Measurements from ENCODE around the gene FYB2.

FYB2 gene

GRCh38 chr1:56816264-56816663, 2.9 kb downstream of the FYB2 start:
- H3K4me3 ChIP-seq (ENCODE audit: low read length) = no peak overlapping the region
- WGBS = 92% methylated on average over 1 of the region's 1 CpG
- H3K9ac ChIP-seq (ENCODE audit: low read depth, low read length) = no peak overlapping the region
- H3K9me3 ChIP-seq (ENCODE audit: insufficient read depth, low read depth, low read length) = 0 out of 2 replicates have a peak, but pooled peaks cover 2% of the 10 kb centered on the region
- peaks cover 18% of the 10 kb centered on the region; the same call in 1 of the 2 replicates for H3K4me1 ChIP-seq (ENCODE audit: insufficient read depth, low read length)
- no peaks in the 10 kb centered on the region for H3K36me3 ChIP-seq (ENCODE audit: insufficient read depth, low read length)
- no peak overlapping the region for H3K27ac ChIP-seq (ENCODE audit: low read depth, low read length)
- H3K27me3 ChIP-seq (ENCODE audit: insufficient read depth, low read length) = no peaks in the 10 kb centered on the region

- WGBS = 93% methylated on average over 2 of the region's 2 CpGs
- H3K9me3 ChIP-seq (ENCODE audit: insufficient read depth, low read depth, low read length) = 0 out of 2 replicates have a peak, but pooled peaks cover 2% of the 10 kb centered on the region
- no peak overlapping the region for H3K27ac ChIP-seq (ENCODE audit: low read depth, low read length)
- H3K4me1 ChIP-seq (ENCODE audit: insufficient read depth, low read length) = peaks cover 9% of the 10 kb centered on the region; the same call in 1 of the 2 replicates
- H3K9ac ChIP-seq (ENCODE audit: low read depth, low read length) = no peak overlapping the region
- H3K27me3 ChIP-seq (ENCODE audit: insufficient read depth, low read length) = no peaks in the 10 kb centered on the region
- no peaks in the 10 kb centered on the region for H3K36me3 ChIP-seq (ENCODE audit: insufficient read depth, low read length)
- no peak overlapping the region for H3K4me3 ChIP-seq (ENCODE audit: low read length)
Observed at GRCh38 chr1:56814205-56814604, 5.0 kb downstream of the FYB2 start.

GRCh38 chr1:56811331-56811730, 7.9 kb downstream of the FYB2 start:
- Histone ChIP-seq H3K27me3 (ENCODE audit: insufficient read depth, low read length) (no peaks in the 10 kb centered on the region), H3K36me3 (ENCODE audit: insufficient read depth, low read length) (no peaks in the 10 kb centered on the region), H3K27ac (ENCODE audit: low read depth, low read length) (no peak overlapping the region), H3K4me3 (ENCODE audit: low read length) (no peak overlapping the region), H3K9me3 (ENCODE audit: insufficient read depth, low read depth, low read length) (0 out of 2 replicates have a peak, but pooled peaks cover 2% of the 10 kb centered on the region), H3K4me1 (ENCODE audit: insufficient read depth, low read length) (peaks cover 3% of the 10 kb centered on the region; the same call in 1 of the 2 replicates), H3K9ac (ENCODE audit: low read depth, low read length) (no peak overlapping the region)
- 41% methylated on average over 1 of the region's 2 CpGs for WGBS

GRCh38 chr1:56808410-56808809, 10.8 kb downstream of the FYB2 start:
- WGBS = 100% methylated on average over 1 of the region's 1 CpG
- Histone ChIP-seq H3K36me3 (ENCODE audit: insufficient read depth, low read length) (no peaks in the 10 kb centered on the region), H3K4me3 (ENCODE audit: low read length) (no peak overlapping the region), H3K27ac (ENCODE audit: low read depth, low read length) (no peak overlapping the region), H3K9ac (ENCODE audit: low read depth, low read length) (no peak overlapping the region), H3K9me3 (ENCODE audit: insufficient read depth, low read depth, low read length) (no peaks in the 10 kb centered on the region), H3K4me1 (ENCODE audit: insufficient read depth, low read length) (peaks cover 3% of the 10 kb centered on the region; the same call in 1 of the 2 replicates), H3K27me3 (ENCODE audit: insufficient read depth, low read length) (no peaks in the 10 kb centered on the region)

GRCh38 chr1:56806804-56807203, 12.4 kb downstream of the FYB2 start:
- 57% methylated on average over 3 of the region's 3 CpGs for WGBS
- Histone ChIP-seq H3K9ac (ENCODE audit: low read depth, low read length) (no peak overlapping the region), H3K4me1 (ENCODE audit: insufficient read depth, low read length) (peaks cover 3% of the 10 kb centered on the region; the same call in 1 of the 2 replicates)

GRCh38 chr1:56803561-56804156, 15.5 kb downstream of the FYB2 start:
- H3K27ac ChIP-seq (ENCODE audit: low read depth, low read length) = no peak overlapping the region
- no peak overlapping the region for H3K4me3 ChIP-seq (ENCODE audit: low read length)
- no peaks in the 10 kb centered on the region for H3K9me3 ChIP-seq (ENCODE audit: insufficient read depth, low read depth, low read length)
- 52% methylated on average over 5 of the region's 5 CpGs for WGBS
- no peaks in the 10 kb centered on the region for H3K27me3 ChIP-seq (ENCODE audit: insufficient read depth, low read length)
- no peaks in the 10 kb centered on the region for H3K36me3 ChIP-seq (ENCODE audit: insufficient read depth, low read length)
- H3K4me1 ChIP-seq (ENCODE audit: insufficient read depth, low read length) = peaks cover 1% of the 10 kb centered on the region; the same call in 1 of the 2 replicates
- H3K9ac ChIP-seq (ENCODE audit: low read depth, low read length) = no peak overlapping the region

More at GRCh38 chr1:56806804-56807203, 12.4 kb downstream of the FYB2 start:
- Histone ChIP-seq H3K9me3 (ENCODE audit: insufficient read depth, low read depth, low read length) (no peaks in the 10 kb centered on the region), H3K36me3 (ENCODE audit: insufficient read depth, low read length) (no peaks in the 10 kb centered on the region), H3K27ac (ENCODE audit: low read depth, low read length) (no peak overlapping the region), H3K27me3 (ENCODE audit: insufficient read depth, low read length) (no peaks in the 10 kb centered on the region), H3K4me3 (ENCODE audit: low read length) (no peak overlapping the region)

- no peak overlapping the region for H3K4me3 ChIP-seq (ENCODE audit: low read length)
- 85% methylated on average over 5 of the region's 7 CpGs for WGBS
- no peak overlapping the region for H3K9ac ChIP-seq (ENCODE audit: low read depth, low read length)
- H3K36me3 ChIP-seq (ENCODE audit: insufficient read depth, low read length) = no peaks in the 10 kb centered on the region
- peaks cover 16% of the 10 kb centered on the region; the same call in 1 of the 2 replicates for H3K4me1 ChIP-seq (ENCODE audit: insufficient read depth, low read length)
- H3K27ac ChIP-seq (ENCODE audit: low read depth, low read length) = no peak overlapping the region
- no peaks in the 10 kb centered on the region for H3K9me3 ChIP-seq (ENCODE audit: insufficient read depth, low read depth, low read length)
- no peaks in the 10 kb centered on the region for H3K27me3 ChIP-seq (ENCODE audit: insufficient read depth, low read length)
Observed at GRCh38 chr1:56799605-56800400, 19.4 kb downstream of the FYB2 start.

- Histone ChIP-seq H3K9ac (ENCODE audit: low read depth, low read length) (no peak overlapping the region), H3K4me3 (ENCODE audit: low read length) (no peak overlapping the region), H3K36me3 (ENCODE audit: insufficient read depth, low read length) (no peaks in the 10 kb centered on the region), H3K9me3 (ENCODE audit: insufficient read depth, low read depth, low read length) (no peaks in the 10 kb centered on the region), H3K4me1 (ENCODE audit: insufficient read depth, low read length) (peaks cover 16% of the 10 kb centered on the region; the same call in 1 of the 2 replicates), H3K27me3 (ENCODE audit: insufficient read depth, low read length) (no peaks in the 10 kb centered on the region), H3K27ac (ENCODE audit: low read depth, low read length) (no peak overlapping the region)
- WGBS = 46% methylated on average over 3 of the region's 3 CpGs
Observed at GRCh38 chr1:56798053-56798471, 21.1 kb downstream of the FYB2 start.

GRCh38 chr1:56797065-56797685, 22.0 kb downstream of the FYB2 start:
- Histone ChIP-seq H3K4me1 (ENCODE audit: insufficient read depth, low read length) (peaks cover 16% of the 10 kb centered on the region; the same call in 1 of the 2 replicates), H3K9ac (ENCODE audit: low read depth, low read length) (no peak overlapping the region), H3K27me3 (ENCODE audit: insufficient read depth, low read length) (no peaks in the 10 kb centered on the region), H3K27ac (ENCODE audit: low read depth, low read length) (no peak overlapping the region), H3K9me3 (ENCODE audit: insufficient read depth, low read depth, low read length) (no peaks in the 10 kb centered on the region), H3K36me3 (ENCODE audit: insufficient read depth, low read length) (no peaks in the 10 kb centered on the region), H3K4me3 (ENCODE audit: low read length) (no peak overlapping the region)
- 78% methylated on average over 5 of the region's 5 CpGs for WGBS

- H3K4me3 ChIP-seq (ENCODE audit: low read length) = no peak overlapping the region
- H3K27me3 ChIP-seq (ENCODE audit: insufficient read depth, low read length) = no peaks in the 10 kb centered on the region
- no peak overlapping the region for H3K9ac ChIP-seq (ENCODE audit: low read depth, low read length)
- 87% methylated on average over 3 of the region's 4 CpGs for WGBS
- H3K27ac ChIP-seq (ENCODE audit: low read depth, low read length) = no peak overlapping the region
- no peaks in the 10 kb centered on the region for H3K36me3 ChIP-seq (ENCODE audit: insufficient read depth, low read length)
- peaks cover 16% of the 10 kb centered on the region; the same call in 1 of the 2 replicates for H3K4me1 ChIP-seq (ENCODE audit: insufficient read depth, low read length)
- no peaks in the 10 kb centered on the region for H3K9me3 ChIP-seq (ENCODE audit: insufficient read depth, low read depth, low read length)
Observed at GRCh38 chr1:56795870-56796269, 23.3 kb downstream of the FYB2 start.

GRCh38 chr1:56790036-56790435, 29.2 kb downstream of the FYB2 start:
- H3K4me1 ChIP-seq (ENCODE audit: insufficient read depth, low read length) = no peaks in the 10 kb centered on the region
- H3K36me3 ChIP-seq (ENCODE audit: insufficient read depth, low read length) = no peaks in the 10 kb centered on the region
- 88% methylated on average over 3 of the region's 3 CpGs for WGBS
- H3K4me3 ChIP-seq (ENCODE audit: low read length) = no peak overlapping the region
- H3K27ac ChIP-seq (ENCODE audit: low read depth, low read length) = no peak overlapping the region
- H3K9ac ChIP-seq (ENCODE audit: low read depth, low read length) = no peak overlapping the region
- no peaks in the 10 kb centered on the region for H3K27me3 ChIP-seq (ENCODE audit: insufficient read depth, low read length)
- no peaks in the 10 kb centered on the region for H3K9me3 ChIP-seq (ENCODE audit: insufficient read depth, low read depth, low read length)

Measured in HUES64 (cell line).